Subcutaneous abdominal adipose tissue (tissue), 5 donors: Measurements from ENCODE around the gene HBZ.

Source experiments
- H3K27ac ChIP-seq: one replicate; pipeline ENCODE4 v1.7.0; 2013; ENCODE audit warnings: low read depth, mild to moderate bottlenecking, inconsistent platforms, low read length, moderate library complexity
- H3K27me3 ChIP-seq, 5 donors: one replicate each; pipeline ENCODE4 v1.7.0; 2013; ENCODE audit warnings: low read length in 5 of 5, inconsistent platforms in 1 of 5; ENCODE audit not compliant: control insufficient read depth in 5 of 5, insufficient read depth in 4 of 5
- H3K36me3 ChIP-seq, 5 donors: one replicate each; pipeline ENCODE4 v1.7.0; 2013; ENCODE audit warnings: low read length in 5 of 5; ENCODE audit not compliant: control insufficient read depth in 5 of 5, insufficient read depth in 5 of 5
- H3K4me1 ChIP-seq, 5 donors: one replicate each; pipeline ENCODE4 v1.7.0; 2013; ENCODE audit warnings: low read length in 5 of 5, mild to moderate bottlenecking in 3 of 5, moderate library complexity in 1 of 5; ENCODE audit not compliant: control insufficient read depth in 5 of 5, insufficient read depth in 5 of 5
- H3K4me3 ChIP-seq, 5 donors: one replicate each; pipeline ENCODE4 v1.7.0; 2013; ENCODE audit warnings: low read length in 5 of 5, low read depth in 1 of 5
- H3K9ac ChIP-seq, 5 donors: one replicate each; pipeline ENCODE4 v1.7.0; 2013; ENCODE audit warnings: low read length in 5 of 5, mild to moderate bottlenecking in 4 of 5, moderate library complexity in 3 of 5
- H3K9me3 ChIP-seq, 5 donors: one replicate each; pipeline ENCODE4 v1.7.0; 2013; ENCODE audit warnings: low read length in 5 of 5; ENCODE audit not compliant: control insufficient read depth in 5 of 5
- donor health status: healthy.
- donor health status: healthy.
- donor health status: healthy.
- donor health status: healthy.
- donor health status: healthy.

The HBZ gene

GRCh38 chr16:152141-153128 lies at the start of gene HBZ:
Gene HBZ, plus strand, starts transcription at chr16:152644. Its CDS starts 266 bp downstream, at chr16:152910.
- H3K9ac ChIP-seq: no peak within 1 kb of the TSS
- H3K4me1 ChIP-seq: peaks cover 0 to 10% (median 8%) of the 10 kb centered on the region in 5 donors
- H3K36me3 ChIP-seq: no peaks in the 10 kb centered on the region
- H3K27ac ChIP-seq: no peak within 1 kb of the TSS
- H3K27me3 ChIP-seq: peaks cover 0 to 9% (median 5%) of the 10 kb centered on the region in 5 donors
- H3K9me3 ChIP-seq: no peaks in the 10 kb centered on the region
- no peak within 1 kb of the TSS for H3K4me3 ChIP-seq

- Histone ChIP-seq H3K9me3 (no peaks in the 10 kb centered on the region), H3K9ac (no peak overlapping the region), H3K4me3 (no peak overlapping the region), H3K36me3 (peaks cover 0 to 41% (median 19%) of the 10 kb centered on the region in 5 donors), H3K27me3 (no peaks in the 10 kb centered on the region), H3K27ac (no peak overlapping the region), H3K4me1 (peaks cover 9 to 24% (median 21%) of the 10 kb centered on the region in 5 donors)
Measured at GRCh38 chr16:104355-104754, 48.1 kb upstream of the HBZ start.

- Histone ChIP-seq H3K27me3 (no peaks in the 10 kb centered on the region), H3K9me3 (no peaks in the 10 kb centered on the region), H3K4me1 (peaks cover 9 to 24% (median 21%) of the 10 kb centered on the region in 5 donors), H3K27ac (no peak overlapping the region), H3K9ac (no peak overlapping the region), H3K36me3 (peaks cover 0 to 46% (median 23%) of the 10 kb centered on the region in 5 donors), H3K4me3 (no peak overlapping the region)
Measured at GRCh38 chr16:104928-105327, 47.5 kb upstream of the HBZ start.

GRCh38 chr16:105521-105920 lies 46.9 kb upstream of the HBZ start:
- no peak overlapping the region for H3K9ac ChIP-seq
- peaks cover 9 to 24% (median 21%) of the 10 kb centered on the region in 5 donors for H3K4me1 ChIP-seq
- peaks cover 0 to 49% (median 25%) of the 10 kb centered on the region in 5 donors for H3K36me3 ChIP-seq
- no peak overlapping the region for H3K27ac ChIP-seq
- no peaks in the 10 kb centered on the region for H3K27me3 ChIP-seq
- no peaks in the 10 kb centered on the region for H3K9me3 ChIP-seq
- H3K4me3 ChIP-seq: no peak overlapping the region

- H3K27me3 ChIP-seq: no peaks in the 10 kb centered on the region
- peaks cover 0 to 50% (median 30%) of the 10 kb centered on the region in 5 donors for H3K36me3 ChIP-seq
- H3K9ac ChIP-seq: peak overlapping the region in 1 of 5 donors; percentile 30
- peaks cover 9 to 15% (median 12%) of the 10 kb centered on the region in 5 donors for H3K4me1 ChIP-seq
- no peaks in the 10 kb centered on the region for H3K9me3 ChIP-seq
- no peak overlapping the region for H3K4me3 ChIP-seq
- H3K27ac ChIP-seq: no peak overlapping the region
Measured at GRCh38 chr16:106623-107324, 45.7 kb upstream of the HBZ start.

- Histone ChIP-seq H3K36me3 (peaks cover 0 to 71% (median 50%) of the 10 kb centered on the region in 5 donors), H3K4me3 (no peak overlapping the region), H3K27me3 (no peaks in the 10 kb centered on the region), H3K27ac (no peak overlapping the region), H3K9ac (no peak overlapping the region), H3K9me3 (no peaks in the 10 kb centered on the region), H3K4me1 (peaks cover 0 to 10% (median 9%) of the 10 kb centered on the region in 5 donors)
Measured at GRCh38 chr16:112153-112840, 40.1 kb upstream of the HBZ start.

GRCh38 chr16:114327-114726 lies 38.1 kb upstream of the HBZ start:
- Histone ChIP-seq H3K27ac (no peak overlapping the region), H3K27me3 (no peaks in the 10 kb centered on the region), H3K9me3 (no peaks in the 10 kb centered on the region), H3K36me3 (peaks cover 0 to 62% (median 45%) of the 10 kb centered on the region in 5 donors), H3K4me1 (peaks cover 0 to 13% (median 9%) of the 10 kb centered on the region in 5 donors), H3K9ac (no peak overlapping the region), H3K4me3 (no peak overlapping the region)

GRCh38 chr16:116015-116414 lies 36.4 kb upstream of the HBZ start:
- Histone ChIP-seq H3K27ac (no peak overlapping the region), H3K27me3 (no peaks in the 10 kb centered on the region), H3K9ac (no peak overlapping the region), H3K4me1 (peaks cover 0 to 13% (median 9%) of the 10 kb centered on the region in 5 donors), H3K4me3 (no peak overlapping the region), H3K36me3 (peaks cover 0 to 52% (median 36%) of the 10 kb centered on the region in 5 donors), H3K9me3 (no peaks in the 10 kb centered on the region)

- peaks cover 0 to 40% (median 27%) of the 10 kb centered on the region in 5 donors for H3K36me3 ChIP-seq
- H3K27ac ChIP-seq: no peak overlapping the region
- H3K4me1 ChIP-seq: peaks cover 0 to 13% (median 9%) of the 10 kb centered on the region in 5 donors
- no peaks in the 10 kb centered on the region for H3K9me3 ChIP-seq
- no peak overlapping the region for H3K9ac ChIP-seq
- no peak overlapping the region for H3K4me3 ChIP-seq
- H3K27me3 ChIP-seq: no peaks in the 10 kb centered on the region
Measured at GRCh38 chr16:117379-118365, 34.8 kb upstream of the HBZ start.
